PC-9 (cell line): ENCODE data around the gene STK24. TPM values are rescaled to one million over a fixed set of nuclear protein-coding genes. Genes with fewer than 3 reads are reported as not detected.

Experiments used
- BruUV-seq: library from RNA; stranded (reverse); fragments of 400-500 nt; replicated peaks from 2 replicates; lab custom pipeline; 2021; lab: Mats Ljungman, UMichigan
- CTCF ChIA-PET: fragments of 300-600 bp; sonication (Branson Sonifier 250); formaldehyde crosslinking; loops from one replicate; lab custom pipeline; 2022; ENCODE audit warnings: antibody characterized with exemption; lab: Charles Lee
- POLR2A ChIA-PET: fragments of 300-600 bp; sonication (Branson Sonifier 250); formaldehyde crosslinking; loops from one replicate; lab custom pipeline; 2022; ENCODE audit warnings: antibody characterized with exemption; ENCODE audit not compliant: unreplicated experiment; lab: Charles Lee
- DNase-seq, 2 experiments: peaks; one replicate each; pipeline versions ENCODE4 v3.0.0 to v3.0.0-alpha.2; 2015 to 2022; ENCODE audit warnings: mixed read lengths in 1 of 2
- H2AFZ ChIP-seq: fragments of 200-600 bp; sonication (generic); 2 replicates; pipeline ENCODE4 v1.8.1; 2017; ENCODE audit warnings: antibody characterized with exemption
- H3F3A ChIP-seq: fragments of 200-600 bp; sonication (generic); 2 replicates; pipeline ENCODE4 v1.8.1; 2017; ENCODE audit warnings: antibody characterized with exemption, mild to moderate bottlenecking, low read depth; ENCODE audit not compliant: insufficient read depth
- H3K27ac ChIP-seq: fragments of 200-600 bp; sonication (generic); 2 replicates; pipeline ENCODE4 v1.6.1; 2016; ENCODE audit warnings: mixed run types
- H3K27me3 ChIP-seq: fragments of 200-600 bp; sonication (generic); 2 replicates; pipeline ENCODE4 v1.6.1; 2016; ENCODE audit warnings: low read depth, mixed run types; ENCODE audit not compliant: insufficient read depth
- H3K36me3 ChIP-seq: fragments of 200-600 bp; sonication (generic); 2 replicates; pipeline ENCODE4 v1.6.1; 2016; ENCODE audit warnings: low read depth, mixed run types
- H3K4me1 ChIP-seq: fragments of 200-600 bp; sonication (generic); replicated peaks from 2 replicates; pipeline ENCODE4 v1.6.1; 2016; ENCODE audit warnings: mixed run types; ENCODE audit not compliant: insufficient read depth
- H3K4me2 ChIP-seq: fragments of 200-600 bp; sonication (generic); 2 replicates; pipeline ENCODE4 v1.6.1; 2017; ENCODE audit warnings: mixed run types
- H3K4me3 ChIP-seq: fragments of 200-600 bp; sonication (generic); 2 replicates; pipeline ENCODE4 v1.6.1; 2016; ENCODE audit warnings: mixed run types
- H3K79me2 ChIP-seq: fragments of 200-600 bp; sonication (generic); 2 replicates; pipeline ENCODE4 v1.6.1; 2017; ENCODE audit warnings: low read depth, mixed run types
- H3K9me2 ChIP-seq: fragments of 200-600 bp; sonication (generic); 2 replicates; pipeline ENCODE4 v1.8.1; 2017; ENCODE audit warnings: mild to moderate bottlenecking; ENCODE audit not compliant: insufficient read depth
- H3K9me3 ChIP-seq: fragments of 200-600 bp; sonication (generic); 2 replicates; pipeline ENCODE4 v1.8.1; 2016; ENCODE audit warnings: low read depth; ENCODE audit not compliant: insufficient read depth
- H4K20me1 ChIP-seq: fragments of 200-600 bp; sonication (generic); 2 replicates; pipeline ENCODE4 v1.8.1; 2017; ENCODE audit not compliant: insufficient read depth
- EZH2 ChIP-seq: fragments of 200-600 bp; sonication (generic); IDR thresholded peaks from 2 replicates; pipeline ENCODE4 v1.8.0; 2017; ENCODE audit warnings: antibody characterized with exemption, low read depth
- intact Hi-C: fragments of 100-400 bp; cut with micrococcal nuclease; formaldehyde crosslinking; loops from one replicate; pipeline ENCODE4 v1.10.0; 2022; ENCODE audit not compliant: unreplicated experiment
- total RNA-seq: library from RNA; stranded (reverse); gene quantifications from 2 replicates; pipeline ENCODE4 v1.2.3, GENCODE V29; 2021
- TF ChIP-seq, protein P1 (sequence below): fragments of 200-600 bp; sonication (generic); conservative IDR thresholded peaks from 2 replicates; pipeline ENCODE4 v1.6.1; 2017; ENCODE audit warnings: mixed run types, antibody characterized with exemption, mild to moderate bottlenecking, moderate library complexity

STK24 gene
- total RNA-seq, 1 experiment from 2014 or later = 134 TPM

DNA sequence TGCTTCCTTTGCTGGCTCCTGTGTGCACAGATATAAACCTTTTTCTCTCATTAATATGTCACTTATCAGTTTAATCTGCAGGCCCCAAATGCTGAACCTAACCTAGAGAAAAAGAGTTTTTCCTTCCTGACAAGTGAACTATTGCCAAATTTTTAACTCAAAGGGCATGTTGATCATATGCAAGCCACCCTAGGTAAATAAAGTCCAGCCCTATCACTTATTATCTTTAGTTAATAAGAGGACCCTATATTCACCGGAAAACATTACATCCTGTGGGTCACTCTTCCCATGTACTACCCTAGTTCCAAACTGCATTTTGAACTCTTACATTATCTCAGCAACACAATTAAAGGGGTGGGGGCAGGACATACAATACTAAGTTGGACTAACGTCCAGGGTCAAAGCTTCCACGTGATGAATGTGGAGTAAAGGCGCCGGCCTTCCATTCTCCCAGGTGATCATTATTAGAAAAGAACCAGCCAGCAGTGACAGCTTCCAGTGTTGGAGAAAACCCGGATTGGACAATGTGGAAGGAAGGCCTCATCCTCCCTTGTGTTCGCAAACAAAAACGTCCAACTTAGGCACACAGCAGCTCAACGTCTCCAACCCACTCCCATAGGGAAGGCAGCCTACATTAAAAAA, 86.6 kb downstream of the STK24 start:
- DNase-seq = no peak
- Histone ChIP-seq H3K27me3 (no peaks in the 10 kb centered on the region), H3K4me3 (no peak overlapping the region), H3F3A (peaks cover 51% of the 10 kb centered on the region), H3K79me2 (peaks cover 93% of the 10 kb centered on the region), H3K36me3 (peaks cover 5% of the 10 kb centered on the region), H2AFZ (no peak overlapping the region), H3K4me2 (no peak overlapping the region), H3K9me2 (no peaks in the 10 kb centered on the region), H3K27ac (peak overlapping the region; percentile 35), H3K9me3 (no peaks in the 10 kb centered on the region), H4K20me1 (no peaks in the 10 kb centered on the region), H3K4me1 (peaks cover 37% of the 10 kb centered on the region)
- no TSS peak for BruUV-seq
- TF ChIP-seq, protein P1, sequence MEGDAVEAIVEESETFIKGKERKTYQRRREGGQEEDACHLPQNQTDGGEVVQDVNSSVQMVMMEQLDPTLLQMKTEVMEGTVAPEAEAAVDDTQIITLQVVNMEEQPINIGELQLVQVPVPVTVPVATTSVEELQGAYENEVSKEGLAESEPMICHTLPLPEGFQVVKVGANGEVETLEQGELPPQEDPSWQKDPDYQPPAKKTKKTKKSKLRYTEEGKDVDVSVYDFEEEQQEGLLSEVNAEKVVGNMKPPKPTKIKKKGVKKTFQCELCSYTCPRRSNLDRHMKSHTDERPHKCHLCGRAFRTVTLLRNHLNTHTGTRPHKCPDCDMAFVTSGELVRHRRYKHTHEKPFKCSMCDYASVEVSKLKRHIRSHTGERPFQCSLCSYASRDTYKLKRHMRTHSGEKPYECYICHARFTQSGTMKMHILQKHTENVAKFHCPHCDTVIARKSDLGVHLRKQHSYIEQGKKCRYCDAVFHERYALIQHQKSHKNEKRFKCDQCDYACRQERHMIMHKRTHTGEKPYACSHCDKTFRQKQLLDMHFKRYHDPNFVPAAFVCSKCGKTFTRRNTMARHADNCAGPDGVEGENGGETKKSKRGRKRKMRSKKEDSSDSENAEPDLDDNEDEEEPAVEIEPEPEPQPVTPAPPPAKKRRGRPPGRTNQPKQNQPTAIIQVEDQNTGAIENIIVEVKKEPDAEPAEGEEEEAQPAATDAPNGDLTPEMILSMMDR = no peak
- no peak for TF ChIP-seq EZH2
- ChIA-PET POLR2A (no interaction called here), CTCF (interaction anchor here (0.6 kb wide), 1 partner anchor 38 kb away, joined by 3 read pairs; no protein-coding TSS in a partner anchor)
- intact Hi-C loops = no loop called here

GRCh38 chr13:98489446-98490194, 87.3 kb downstream of the STK24 start:
- DNase-seq = no peak
- H3K4me2 ChIP-seq = no peak overlapping the region
- peak overlapping the region; percentile 35 for H3K27ac ChIP-seq
- peaks cover 88% of the 10 kb centered on the region for H3K79me2 ChIP-seq
- no peak overlapping the region for H2AFZ ChIP-seq
- no peaks in the 10 kb centered on the region for H3K9me2 ChIP-seq
- BruUV-seq = no TSS peak
- intact Hi-C loops = no loop called here
- H4K20me1 ChIP-seq = no peaks in the 10 kb centered on the region
- no peak for TF ChIP-seq EZH2
- TF ChIP-seq, protein P1 = no peak
- no peak overlapping the region for H3K4me3 ChIP-seq
- peaks cover 40% of the 10 kb centered on the region for H3K4me1 ChIP-seq
- H3K27me3 ChIP-seq = no peaks in the 10 kb centered on the region
- peaks cover 49% of the 10 kb centered on the region for H3F3A ChIP-seq
- CTCF ChIA-PET = no interaction called here
- POLR2A ChIA-PET = no interaction called here
- H3K36me3 ChIP-seq = no peaks in the 10 kb centered on the region; the same call in 1 of the 2 replicates
- H3K9me3 ChIP-seq = no peaks in the 10 kb centered on the region

DNA sequence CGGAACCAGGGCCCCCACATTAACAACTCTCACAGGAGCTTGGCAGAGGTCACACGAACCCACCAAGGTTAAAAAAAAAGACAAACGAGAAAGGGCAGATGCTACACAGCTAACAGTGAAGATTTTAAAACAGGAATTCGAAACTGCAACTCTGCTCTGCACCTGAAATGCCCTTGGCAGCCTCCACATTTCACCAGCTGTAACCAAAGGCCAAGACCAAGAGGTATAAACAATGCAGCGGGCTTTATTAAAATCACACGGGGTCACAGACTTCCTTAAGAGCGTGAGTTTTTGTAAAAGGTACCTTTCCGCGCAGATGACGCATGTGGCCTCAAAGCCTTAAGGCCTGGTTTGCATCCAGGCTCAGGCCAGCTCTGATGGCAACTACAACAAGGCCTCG, 88.2 kb downstream of the STK24 start:
- intact Hi-C loops = no loop called here
- ChIA-PET CTCF (no interaction called here), POLR2A (no interaction called here)
- no peak overlapping the region for H2AFZ ChIP-seq
- TF ChIP-seq, protein P1 = no peak
- TF ChIP-seq EZH2 = no peak
- peaks cover 44% of the 10 kb centered on the region for H3K4me1 ChIP-seq
- no peaks in the 10 kb centered on the region for H3K9me2 ChIP-seq
- no peaks in the 10 kb centered on the region for H3K9me3 ChIP-seq
- no peak for DNase-seq
- H4K20me1 ChIP-seq = no peaks in the 10 kb centered on the region
- no peak overlapping the region for H3K4me2 ChIP-seq
- H3K27ac ChIP-seq = no peak overlapping the region
- no peaks in the 10 kb centered on the region; the same call in 1 of the 2 replicates for H3K36me3 ChIP-seq
- BruUV-seq = no TSS peak
- no peak overlapping the region for H3K4me3 ChIP-seq
- peaks cover 88% of the 10 kb centered on the region for H3K79me2 ChIP-seq
- peaks cover 52% of the 10 kb centered on the region for H3F3A ChIP-seq
- no peaks in the 10 kb centered on the region for H3K27me3 ChIP-seq
